Measurements from ENCODE around the gene NAGA.
A peak's percentile ranks its signal among the peaks of the same experiment; 100 is the strongest.

Gene NAGA

GRCh38 chr22:42101199-42101598, 30.6 kb upstream of the NAGA start:
- in situ Hi-C loops (cut with HindIII; ENCODE audit: low sequenced_read_pairs), result no loop called here
- H3K4me3 ChIP-seq (ENCODE audit: low read depth, low read length), result no peak overlapping the region
- no peak for DNase-seq (ENCODE audit: low read depth, low spot score)
- no peak for TF ChIP-seq CTCF (IDR thresholded peaks at IDR 0.05; ENCODE audit: low read depth, low read length)

- DNase-seq (ENCODE audit: low read depth, low spot score), result no peak
- in situ Hi-C loops (cut with HindIII; ENCODE audit: low sequenced_read_pairs), result no loop called here
- no peak for TF ChIP-seq CTCF (IDR thresholded peaks at IDR 0.05; ENCODE audit: low read depth, low read length)
- peak overlapping the region; percentile 66 for H3K4me3 ChIP-seq (ENCODE audit: low read depth, low read length)
These were observed 20.8 kb upstream of the NAGA start for GRCh38 chr22:42091455-42091782.

GRCh38 chr22:42090596-42091454, 20.2 kb upstream of the NAGA start, which contains the start of gene NDUFA6:
TSS of gene NDUFA6 (minus strand) at chr22:42090772. CDS start at chr22:42090744, 28 bp downstream.
- H3K4me3 ChIP-seq (ENCODE audit: low read depth, low read length), result peak within 1 kb of the TSS; percentile 66
- in situ Hi-C loops (cut with HindIII; ENCODE audit: low sequenced_read_pairs), result no loop called here
- DNase-seq (ENCODE audit: low read depth, low spot score), result peak; percentile 99
- peak; percentile 75 for TF ChIP-seq CTCF (IDR thresholded peaks at IDR 0.05; ENCODE audit: low read depth, low read length)

GRCh38 chr22:42086051-42086450, 15.4 kb upstream of the NAGA start:
- TF ChIP-seq CTCF (IDR thresholded peaks at IDR 0.05; ENCODE audit: low read depth, low read length), result no peak
- in situ Hi-C loops (cut with HindIII; ENCODE audit: low sequenced_read_pairs), result no loop called here
- DNase-seq (ENCODE audit: low read depth, low spot score), result no peak
- no peak overlapping the region for H3K4me3 ChIP-seq (ENCODE audit: low read depth, low read length)

GRCh38 chr22:42084874-42085273, 14.3 kb upstream of the NAGA start:
- no peak overlapping the region for H3K4me3 ChIP-seq (ENCODE audit: low read depth, low read length)
- no peak for TF ChIP-seq CTCF (IDR thresholded peaks at IDR 0.05; ENCODE audit: low read depth, low read length)
- in situ Hi-C loops (cut with HindIII; ENCODE audit: low sequenced_read_pairs), result no loop called here
- DNase-seq (ENCODE audit: low read depth, low spot score), result no peak

DNA sequence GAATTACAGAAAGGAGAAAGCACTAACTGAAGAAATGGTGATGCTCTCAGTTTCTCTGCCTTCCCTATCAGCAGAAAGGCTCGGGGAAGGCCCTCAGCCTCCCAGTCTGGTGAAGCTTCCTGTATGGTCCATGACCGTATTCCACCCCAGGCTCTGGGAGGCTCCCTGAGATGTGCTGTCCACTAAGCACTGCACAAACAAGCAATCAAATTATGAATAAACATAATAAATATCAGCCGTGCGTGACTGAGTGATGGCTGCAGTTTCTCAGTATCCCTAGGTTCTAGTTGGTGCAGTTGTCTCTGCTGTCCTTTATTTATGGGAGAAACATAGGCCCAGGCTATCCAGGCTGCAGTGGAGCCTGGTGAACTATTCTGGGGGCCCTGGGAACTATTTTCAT, 12.5 kb upstream of the NAGA start:
- TF ChIP-seq CTCF (IDR thresholded peaks at IDR 0.05; ENCODE audit: low read depth, low read length), result no peak
- no peak overlapping the region for H3K4me3 ChIP-seq (ENCODE audit: low read depth, low read length)
- in situ Hi-C loops (cut with HindIII; ENCODE audit: low sequenced_read_pairs), result no loop called here
- no peak for DNase-seq (ENCODE audit: low read depth, low spot score)
